Glutamatergic neuron (in vitro differentiated cells): Measurements from ENCODE around the gene GALNT12. TPM values are rescaled to one million over a fixed set of nuclear protein-coding genes. Genes with fewer than 3 reads are reported as not detected.

Experiments
- DNase-seq: peaks from one replicate; pipeline ENCODE4 v3.0.0; 2022
- H3K27ac Mint-ChIP-seq: one replicate; pipeline ENCODE4 v1.8.0; 2020; ENCODE audit warnings: mild to moderate bottlenecking, mixed read lengths, inconsistent platforms; ENCODE audit not compliant: unreplicated experiment
- H3K27me3 Mint-ChIP-seq: one replicate; pipeline ENCODE4 v1.8.0; 2020; ENCODE audit warnings: mild to moderate bottlenecking, moderate library complexity, mixed read lengths, inconsistent platforms; ENCODE audit not compliant: unreplicated experiment
- H3K36me3 Mint-ChIP-seq: one replicate; pipeline ENCODE4 v1.8.0; 2020; ENCODE audit warnings: mild to moderate bottlenecking, mixed read lengths, inconsistent platforms; ENCODE audit not compliant: unreplicated experiment
- H3K4me1 Mint-ChIP-seq: one replicate; pipeline ENCODE4 v1.8.0; 2020; ENCODE audit warnings: mild to moderate bottlenecking, low read depth, mixed read lengths, inconsistent platforms; ENCODE audit not compliant: unreplicated experiment
- H3K4me3 Mint-ChIP-seq: one replicate; pipeline ENCODE4 v1.8.0; 2020; ENCODE audit warnings: mild to moderate bottlenecking, mixed read lengths, inconsistent platforms; ENCODE audit not compliant: unreplicated experiment
- H3K9me3 Mint-ChIP-seq: one replicate; pipeline ENCODE4 v1.8.0; 2020; ENCODE audit warnings: mild to moderate bottlenecking, moderate library complexity, mixed read lengths, inconsistent platforms; ENCODE audit not compliant: unreplicated experiment
- CTCF ChIP-seq: fragments of 200-600 bp; sonication (generic); IDR thresholded peaks from one replicate; pipeline ENCODE4 v1.5.0; 2021; ENCODE audit not compliant: partially characterized antibody, unreplicated experiment
- total RNA-seq: library from RNA; stranded (reverse); fragmentation: NEBNext Ultra II Directional; extraction: Animal tissue kit (Norgen Biotek cat#: 25700); gene quantifications from one replicate; pipeline ENCODE4 v1.2.1, GENCODE V29; 2021; ENCODE audit not compliant: unreplicated experiment

The GALNT12 gene
- total RNA-seq, 1 donor from 2014 or later = 2.7 TPM

- Mint-ChIP-seq H3K4me1 (no peaks in the 10 kb centered on the region), H3K9me3 (no peaks in the 10 kb centered on the region), H3K27me3 (peaks cover 7% of the 10 kb centered on the region), H3K4me3 (no peak overlapping the region), H3K36me3 (no peaks in the 10 kb centered on the region), H3K27ac (no peak overlapping the region)
- no peak for DNase-seq
- TF ChIP-seq CTCF = no peak
Measured at GRCh38 chr9:98881356-98881755, 73.9 kb downstream of the GALNT12 start.

DNA sequence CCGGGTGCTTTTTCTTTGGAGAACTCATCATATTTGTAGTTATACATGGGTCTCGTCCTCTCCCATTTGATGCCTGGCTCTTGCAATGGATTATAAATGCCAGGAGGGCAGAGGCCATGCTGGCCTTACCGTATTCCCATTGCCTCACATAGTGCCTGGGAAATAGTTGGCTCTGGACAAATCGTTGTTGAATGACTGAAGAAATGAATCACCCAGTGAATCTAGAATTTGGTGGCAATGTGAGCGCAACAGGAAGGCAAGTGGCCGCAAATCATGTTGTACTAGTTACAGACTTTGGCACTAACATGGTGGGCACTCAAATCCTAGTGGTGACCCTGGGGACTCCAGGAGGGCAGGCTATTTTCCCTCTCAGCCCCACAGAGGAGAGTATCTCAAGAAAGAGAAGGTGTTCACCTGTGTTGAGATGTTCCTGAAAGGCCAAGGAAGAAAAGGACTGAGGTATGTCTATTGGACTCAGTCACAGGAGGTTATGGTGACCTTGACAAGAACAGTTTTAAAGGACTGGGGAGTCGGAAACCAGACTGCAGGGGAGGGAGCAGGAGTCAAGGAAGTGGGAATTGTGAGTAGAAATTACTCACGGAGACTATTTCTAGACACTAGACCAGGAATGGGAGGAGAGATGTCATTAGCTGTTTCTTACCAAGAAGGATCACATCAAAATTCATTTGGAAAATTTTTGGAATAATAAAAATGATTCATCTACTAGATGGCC, 74.5 kb downstream of the GALNT12 start:
- DNase-seq = no peak
- Mint-ChIP-seq H3K27ac (no peak overlapping the region), H3K4me1 (peaks cover 6% of the 10 kb centered on the region), H3K27me3 (peaks cover 7% of the 10 kb centered on the region), H3K9me3 (no peaks in the 10 kb centered on the region), H3K4me3 (no peak overlapping the region), H3K36me3 (no peaks in the 10 kb centered on the region)
- TF ChIP-seq CTCF = no peak

DNA sequence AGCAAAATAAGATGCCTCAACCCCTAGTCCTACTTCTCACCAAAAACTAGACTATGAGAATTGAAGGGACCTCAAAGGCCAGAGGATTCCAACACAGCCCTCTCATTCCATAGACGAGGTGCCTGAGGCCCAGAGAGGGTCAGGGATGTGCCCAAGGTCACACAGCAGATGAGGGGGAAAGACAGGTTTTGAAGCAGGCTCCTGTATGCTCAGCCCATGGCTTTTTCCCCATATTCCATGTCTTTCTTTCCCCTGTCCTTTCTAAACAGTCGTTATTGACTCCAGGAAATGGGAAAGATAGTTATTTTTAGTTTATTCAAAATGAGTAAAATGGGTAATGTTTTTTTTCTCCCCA, 75.1 kb downstream of the GALNT12 start:
- DNase-seq = no peak
- peaks cover 7% of the 10 kb centered on the region for H3K27me3 Mint-ChIP-seq
- H3K36me3 Mint-ChIP-seq = no peaks in the 10 kb centered on the region
- peaks cover 9% of the 10 kb centered on the region for H3K4me1 Mint-ChIP-seq
- no peak overlapping the region for H3K27ac Mint-ChIP-seq
- H3K4me3 Mint-ChIP-seq = no peak overlapping the region
- no peak for TF ChIP-seq CTCF
- H3K9me3 Mint-ChIP-seq = no peaks in the 10 kb centered on the region

GRCh38 chr9:98883276-98883675, 75.8 kb downstream of the GALNT12 start:
- Mint-ChIP-seq H3K9me3 (no peaks in the 10 kb centered on the region), H3K4me1 (peaks cover 11% of the 10 kb centered on the region), H3K4me3 (no peak overlapping the region), H3K27ac (no peak overlapping the region), H3K36me3 (no peaks in the 10 kb centered on the region), H3K27me3 (peaks cover 7% of the 10 kb centered on the region)
- no peak for DNase-seq
- no peak for TF ChIP-seq CTCF

DNA sequence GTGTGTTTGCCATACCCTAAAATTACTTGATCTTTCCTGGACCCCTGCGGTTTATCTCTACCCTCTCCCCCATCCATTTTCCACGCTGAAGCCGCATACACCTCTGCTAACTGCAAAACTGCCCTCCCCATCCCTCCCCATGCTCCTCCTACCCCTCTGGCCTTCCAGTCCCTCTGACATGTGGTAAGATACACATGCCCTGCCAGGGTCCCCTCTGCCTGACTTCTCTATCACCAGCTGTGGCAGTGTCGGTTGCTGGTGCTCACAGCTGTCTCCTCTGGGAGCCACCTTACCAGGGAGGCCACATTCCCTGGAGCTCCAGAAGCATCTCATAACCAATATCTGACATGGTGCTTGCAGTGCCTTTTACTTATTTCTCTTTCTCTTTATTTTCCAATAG, 77.4 kb downstream of the GALNT12 start:
- Mint-ChIP-seq H3K27ac (no peak overlapping the region), H3K36me3 (no peaks in the 10 kb centered on the region), H3K4me3 (no peak overlapping the region), H3K4me1 (peaks cover 11% of the 10 kb centered on the region), H3K27me3 (peaks cover 4% of the 10 kb centered on the region), H3K9me3 (no peaks in the 10 kb centered on the region)
- TF ChIP-seq CTCF = no peak
- DNase-seq = no peak
